Measurements from ENCODE around the gene TLNRD1.

DNA sequence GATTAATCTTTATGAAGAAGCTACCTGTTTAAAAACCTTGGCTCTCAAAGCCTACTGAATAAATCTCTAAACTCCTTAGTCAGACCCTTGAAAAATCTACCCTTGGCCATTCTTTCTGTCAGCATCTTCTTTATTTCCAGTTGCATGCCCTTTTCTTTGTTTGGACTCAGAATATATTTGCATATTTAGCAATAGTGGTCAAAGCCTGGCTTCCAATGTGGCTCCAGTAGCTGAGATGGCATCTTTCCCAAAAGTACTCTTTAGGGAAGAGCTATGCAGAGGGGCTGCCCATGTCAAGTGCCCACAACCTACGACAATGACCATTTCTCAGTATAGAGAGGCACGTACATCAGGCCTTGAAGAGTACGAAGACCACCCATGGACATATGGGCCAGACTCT, 47.2 kb downstream of the TLNRD1 start:
- TF ChIP-seq POLR2A (IDR thresholded peaks at IDR 0.05), result no peak
- TF ChIP-seq, protein P1, sequence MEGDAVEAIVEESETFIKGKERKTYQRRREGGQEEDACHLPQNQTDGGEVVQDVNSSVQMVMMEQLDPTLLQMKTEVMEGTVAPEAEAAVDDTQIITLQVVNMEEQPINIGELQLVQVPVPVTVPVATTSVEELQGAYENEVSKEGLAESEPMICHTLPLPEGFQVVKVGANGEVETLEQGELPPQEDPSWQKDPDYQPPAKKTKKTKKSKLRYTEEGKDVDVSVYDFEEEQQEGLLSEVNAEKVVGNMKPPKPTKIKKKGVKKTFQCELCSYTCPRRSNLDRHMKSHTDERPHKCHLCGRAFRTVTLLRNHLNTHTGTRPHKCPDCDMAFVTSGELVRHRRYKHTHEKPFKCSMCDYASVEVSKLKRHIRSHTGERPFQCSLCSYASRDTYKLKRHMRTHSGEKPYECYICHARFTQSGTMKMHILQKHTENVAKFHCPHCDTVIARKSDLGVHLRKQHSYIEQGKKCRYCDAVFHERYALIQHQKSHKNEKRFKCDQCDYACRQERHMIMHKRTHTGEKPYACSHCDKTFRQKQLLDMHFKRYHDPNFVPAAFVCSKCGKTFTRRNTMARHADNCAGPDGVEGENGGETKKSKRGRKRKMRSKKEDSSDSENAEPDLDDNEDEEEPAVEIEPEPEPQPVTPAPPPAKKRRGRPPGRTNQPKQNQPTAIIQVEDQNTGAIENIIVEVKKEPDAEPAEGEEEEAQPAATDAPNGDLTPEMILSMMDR (IDR thresholded peaks at IDR 0.05), result no peak

Measured in thyroid gland (tissue), 4 donors.